Measurements from ENCODE around the gene PDLIM7. TPM values are rescaled to one million over a fixed set of nuclear protein-coding genes. Genes with fewer than 3 reads are reported as not detected.

Gene PDLIM7
- total RNA-seq, 1 donor from 2014 or later, result 358 TPM

DNA sequence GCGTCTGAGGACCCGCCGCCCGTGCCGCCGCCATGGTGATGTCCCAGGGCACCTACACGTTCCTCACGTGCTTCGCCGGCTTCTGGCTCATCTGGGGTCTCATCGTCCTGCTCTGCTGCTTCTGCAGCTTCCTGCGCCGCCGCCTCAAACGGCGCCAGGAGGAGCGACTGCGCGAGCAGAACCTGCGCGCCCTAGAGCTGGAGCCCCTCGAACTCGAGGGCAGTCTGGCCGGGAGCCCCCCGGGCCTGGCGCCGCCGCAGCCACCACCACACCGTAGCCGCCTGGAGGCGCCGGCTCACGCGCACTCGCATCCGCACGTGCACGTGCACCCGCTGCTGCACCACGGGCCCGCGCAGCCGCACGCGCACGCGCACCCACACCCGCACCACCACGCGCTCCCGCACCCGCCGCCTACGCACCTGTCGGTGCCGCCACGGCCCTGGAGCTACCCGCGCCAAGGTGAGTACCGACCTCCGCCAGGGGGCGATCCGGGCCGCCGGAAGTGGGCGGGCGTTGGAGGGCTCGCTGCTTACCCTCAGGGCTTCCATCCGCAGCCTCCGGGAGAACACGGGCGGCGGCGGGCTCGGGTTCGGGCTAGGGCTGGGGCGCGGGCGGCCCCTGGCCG is 42.3 kb downstream of the PDLIM7 start:
- TF ChIP-seq, protein P1, sequence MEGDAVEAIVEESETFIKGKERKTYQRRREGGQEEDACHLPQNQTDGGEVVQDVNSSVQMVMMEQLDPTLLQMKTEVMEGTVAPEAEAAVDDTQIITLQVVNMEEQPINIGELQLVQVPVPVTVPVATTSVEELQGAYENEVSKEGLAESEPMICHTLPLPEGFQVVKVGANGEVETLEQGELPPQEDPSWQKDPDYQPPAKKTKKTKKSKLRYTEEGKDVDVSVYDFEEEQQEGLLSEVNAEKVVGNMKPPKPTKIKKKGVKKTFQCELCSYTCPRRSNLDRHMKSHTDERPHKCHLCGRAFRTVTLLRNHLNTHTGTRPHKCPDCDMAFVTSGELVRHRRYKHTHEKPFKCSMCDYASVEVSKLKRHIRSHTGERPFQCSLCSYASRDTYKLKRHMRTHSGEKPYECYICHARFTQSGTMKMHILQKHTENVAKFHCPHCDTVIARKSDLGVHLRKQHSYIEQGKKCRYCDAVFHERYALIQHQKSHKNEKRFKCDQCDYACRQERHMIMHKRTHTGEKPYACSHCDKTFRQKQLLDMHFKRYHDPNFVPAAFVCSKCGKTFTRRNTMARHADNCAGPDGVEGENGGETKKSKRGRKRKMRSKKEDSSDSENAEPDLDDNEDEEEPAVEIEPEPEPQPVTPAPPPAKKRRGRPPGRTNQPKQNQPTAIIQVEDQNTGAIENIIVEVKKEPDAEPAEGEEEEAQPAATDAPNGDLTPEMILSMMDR (IDR thresholded peaks at IDR 0.05), result peak; percentile 75
- H3K4me1 Mint-ChIP-seq (ENCODE audit: unreplicated experiment), result peaks cover 17% of the 10 kb centered on the region
- no peaks in the 10 kb centered on the region for H3K9me3 Mint-ChIP-seq (ENCODE audit: unreplicated experiment)
- no peaks in the 10 kb centered on the region for H3K27me3 Mint-ChIP-seq (ENCODE audit: unreplicated experiment)
- no peak overlapping the region for H3K27ac Mint-ChIP-seq (ENCODE audit: unreplicated experiment)
- peak; percentile 91 for DNase-seq (ENCODE audit: extremely low spot score, unreplicated experiment)
- peak overlapping the region; percentile 64 for H3K4me3 Mint-ChIP-seq (ENCODE audit: unreplicated experiment)
- H3K36me3 Mint-ChIP-seq (ENCODE audit: unreplicated experiment), result peaks cover 4% of the 10 kb centered on the region

DNA sequence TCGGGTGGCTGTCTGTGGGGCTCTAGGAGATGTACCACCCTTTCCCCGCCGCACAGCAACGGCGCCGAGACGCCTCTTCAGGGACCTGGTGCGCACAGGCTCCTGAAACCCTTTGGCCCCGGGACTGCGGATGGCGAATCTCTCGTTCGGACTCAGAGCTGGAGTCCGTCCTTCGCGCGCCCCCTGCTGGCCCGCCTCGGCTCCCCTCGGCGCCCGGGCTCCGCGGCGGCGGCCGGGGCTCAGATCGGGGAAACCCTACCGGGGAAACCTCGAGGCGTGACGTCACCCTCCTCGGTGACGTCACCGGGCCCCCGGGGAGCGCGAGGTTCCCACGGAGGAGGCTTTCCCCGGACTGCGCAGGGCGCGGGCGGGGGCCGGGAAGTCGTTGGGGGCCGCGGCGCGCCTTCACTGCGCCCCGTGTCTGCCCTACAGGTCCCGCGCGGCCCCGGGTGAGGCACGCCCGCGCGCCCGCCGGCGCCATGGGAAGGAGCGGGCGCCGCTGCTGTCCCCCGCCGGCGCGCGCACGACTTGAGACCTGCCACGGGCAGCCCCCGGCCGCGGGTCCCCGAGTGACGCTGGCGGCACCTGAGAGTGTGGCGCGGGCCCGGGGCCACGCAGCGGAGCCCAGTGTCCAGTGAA is 42.9 kb downstream of the PDLIM7 start:
- Mint-ChIP-seq H3K36me3 (ENCODE audit: unreplicated experiment) (peaks cover 4% of the 10 kb centered on the region), H3K4me3 (ENCODE audit: unreplicated experiment) (peak overlapping the region; percentile 67), H3K27ac (ENCODE audit: unreplicated experiment) (no peak overlapping the region), H3K9me3 (ENCODE audit: unreplicated experiment) (no peaks in the 10 kb centered on the region), H3K27me3 (ENCODE audit: unreplicated experiment) (no peaks in the 10 kb centered on the region), H3K4me1 (ENCODE audit: unreplicated experiment) (peaks cover 17% of the 10 kb centered on the region)
- peak; percentile 98 for DNase-seq (ENCODE audit: extremely low spot score, unreplicated experiment)
- TF ChIP-seq, protein P1 (IDR thresholded peaks at IDR 0.05), result peak; percentile 95

DNA sequence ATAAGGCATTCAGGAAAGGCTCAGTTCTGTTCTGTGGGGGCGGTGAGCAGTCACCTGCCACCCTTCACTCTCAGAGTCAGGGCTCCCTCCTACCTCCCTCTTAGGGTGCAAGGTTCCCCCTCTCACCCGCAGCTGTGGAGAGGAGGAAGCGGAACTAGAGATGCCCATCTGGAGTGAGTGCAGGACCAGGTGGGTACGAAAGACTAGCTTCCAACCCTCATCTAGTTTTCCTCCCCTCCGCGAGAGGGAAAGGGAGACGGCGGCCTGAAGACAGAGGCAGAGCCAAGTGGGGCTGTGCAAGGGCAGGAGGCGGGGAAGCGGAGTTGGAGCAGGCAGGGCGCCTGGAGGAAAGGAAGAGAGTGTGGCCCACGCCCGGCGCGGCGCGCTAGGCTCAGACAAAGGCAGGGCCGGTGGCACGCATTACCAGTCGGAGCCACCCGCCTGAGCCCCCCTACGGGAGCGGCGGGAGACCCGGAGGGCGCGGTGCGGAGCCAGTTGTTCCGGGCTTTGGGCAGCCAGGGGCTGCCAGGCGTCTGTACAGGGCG is 43.5 kb downstream of the PDLIM7 start:
- peaks cover 4% of the 10 kb centered on the region for H3K36me3 Mint-ChIP-seq (ENCODE audit: unreplicated experiment)
- H3K27ac Mint-ChIP-seq (ENCODE audit: unreplicated experiment), result peak overlapping the region; percentile 70
- no peak for DNase-seq (ENCODE audit: extremely low spot score, unreplicated experiment)
- H3K27me3 Mint-ChIP-seq (ENCODE audit: unreplicated experiment), result no peaks in the 10 kb centered on the region
- no peaks in the 10 kb centered on the region for H3K9me3 Mint-ChIP-seq (ENCODE audit: unreplicated experiment)
- peak overlapping the region; percentile 67 for H3K4me3 Mint-ChIP-seq (ENCODE audit: unreplicated experiment)
- TF ChIP-seq, protein P1 (IDR thresholded peaks at IDR 0.05), result no peak
- H3K4me1 Mint-ChIP-seq (ENCODE audit: unreplicated experiment), result peaks cover 17% of the 10 kb centered on the region

DNA sequence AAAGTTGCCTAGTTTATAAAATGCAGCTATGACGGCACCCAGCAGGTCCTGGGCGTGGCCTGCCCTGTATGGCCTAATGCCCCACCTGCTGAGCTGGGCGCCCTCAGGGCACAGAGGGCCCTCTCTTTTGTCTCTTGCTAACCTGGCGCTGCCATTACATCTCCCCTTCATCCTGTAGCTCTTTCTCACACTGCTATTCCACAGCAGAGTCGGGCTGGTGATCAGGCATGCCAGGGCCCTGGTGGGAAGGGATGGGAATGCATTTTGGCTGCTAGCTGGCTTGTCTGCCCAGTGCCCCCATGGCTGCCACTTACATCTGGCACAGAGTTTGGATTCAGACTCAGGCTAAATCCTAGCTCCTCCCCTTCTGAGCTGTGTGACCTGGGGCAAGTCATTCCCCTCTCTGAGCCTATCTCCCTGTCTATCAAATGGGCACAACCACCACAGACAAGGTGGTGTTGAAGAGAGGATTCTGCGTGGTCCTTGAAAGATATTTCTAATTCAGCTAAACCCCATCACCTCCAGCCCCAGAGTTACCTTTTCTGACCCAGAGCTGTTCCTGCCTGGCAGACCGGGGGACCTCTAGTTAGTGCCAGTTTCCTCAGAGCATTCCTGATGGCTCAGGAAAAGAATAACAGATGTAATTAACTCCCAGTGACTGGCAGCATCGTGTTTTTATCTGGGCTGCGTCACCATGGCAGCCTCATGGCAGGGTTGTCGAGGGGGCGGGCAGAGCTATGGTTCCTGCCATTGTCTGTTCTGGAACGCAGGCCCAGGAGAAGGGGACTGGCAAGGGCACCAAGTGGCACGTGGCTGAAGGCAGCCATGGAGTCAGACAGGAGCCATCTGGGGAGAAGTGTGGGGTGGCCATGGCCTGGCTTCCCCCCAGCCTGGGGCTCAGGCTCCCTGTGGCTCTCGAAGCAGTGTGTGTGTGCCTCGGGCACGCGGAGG is 44.4 kb downstream of the PDLIM7 start:
- peaks cover 24% of the 10 kb centered on the region for H3K4me1 Mint-ChIP-seq (ENCODE audit: unreplicated experiment)
- no peak overlapping the region for H3K4me3 Mint-ChIP-seq (ENCODE audit: unreplicated experiment)
- H3K27ac Mint-ChIP-seq (ENCODE audit: unreplicated experiment), result no peak overlapping the region
- H3K9me3 Mint-ChIP-seq (ENCODE audit: unreplicated experiment), result no peaks in the 10 kb centered on the region
- peaks cover 4% of the 10 kb centered on the region for H3K36me3 Mint-ChIP-seq (ENCODE audit: unreplicated experiment)
- TF ChIP-seq, protein P1 (IDR thresholded peaks at IDR 0.05), result no peak
- no peaks in the 10 kb centered on the region for H3K27me3 Mint-ChIP-seq (ENCODE audit: unreplicated experiment)
- no peak for DNase-seq (ENCODE audit: extremely low spot score, unreplicated experiment)
